Neural progenitor cell (in vitro differentiated cells): ENCODE results near the gene CLNS1A.
A peak's percentile ranks its signal among the peaks of the same experiment; 100 is the strongest.

Source experiments
- CTCF ChIP-seq: fragments of 200-600 bp; sonication (generic); IDR thresholded peaks from 2 replicates; pipeline ENCODE4 v1.5.1; 2017; ENCODE audit warnings: antibody characterized with exemption, mild to moderate bottlenecking
- EZH2 ChIP-seq: fragments of 200-600 bp; sonication (generic); IDR thresholded peaks from 2 replicates; pipeline ENCODE4 v1.6.1; 2017; ENCODE audit warnings: antibody characterized with exemption, mild to moderate bottlenecking, moderate library complexity
- EZH2phosphoT487 ChIP-seq: fragments of 200-600 bp; sonication (generic); IDR thresholded peaks from 2 replicates; pipeline ENCODE4 v1.6.1; 2017; ENCODE audit warnings: antibody characterized with exemption

GRCh38 chr11:77619576-77620198 is 17.9 kb downstream of the CLNS1A start:
- peak; percentile 91 for TF ChIP-seq CTCF
- no peak for TF ChIP-seq EZH2
- TF ChIP-seq EZH2phosphoT487 = no peak
